PFSK-1 (cell line): ENCODE measurements around the gene SESN3.

ENCODE experiments used
- FOXP2 ChIP-seq: optimal IDR thresholded peaks from 2 replicates; pipeline ENCODE3; 2011; ENCODE audit warnings: borderline replicate concordance, control low read depth, inconsistent platforms; ENCODE audit not compliant: insufficient read depth; ENCODE audit errors: extremely low read length, extremely low read depth
- POLR2AphosphoS5 ChIP-seq: IDR thresholded peaks from 2 replicates; pipeline ENCODE4 v1.6.1; 2012; ENCODE audit warnings: low read depth, mild to moderate bottlenecking, control low read depth, low read length, moderate library complexity
- SIN3A ChIP-seq: IDR thresholded peaks from 2 replicates; pipeline ENCODE4 v1.6.1; 2012; ENCODE audit warnings: mild to moderate bottlenecking, low read length, moderate library complexity, borderline replicate concordance; ENCODE audit not compliant: insufficient read depth
- TAF1 ChIP-seq: IDR thresholded peaks from 2 replicates; pipeline ENCODE4 v1.6.1; 2012; ENCODE audit warnings: low read length, control low read depth, borderline replicate concordance; ENCODE audit not compliant: insufficient read depth
- TF ChIP-seq, protein P1 (sequence below), 2 experiments: IDR thresholded peaks; 2 replicates each; pipeline versions ENCODE4 v1.6.1 to v1.8.0; 2011 to 2012; ENCODE audit warnings: low read depth in 2 of 2, low read length in 2 of 2, control low read depth in 1 of 2, inconsistent platforms in 1 of 2, mild to moderate bottlenecking in 1 of 2, moderate library complexity in 1 of 2; ENCODE audit not compliant: insufficient read depth in 1 of 2

SESN3 gene

DNA sequence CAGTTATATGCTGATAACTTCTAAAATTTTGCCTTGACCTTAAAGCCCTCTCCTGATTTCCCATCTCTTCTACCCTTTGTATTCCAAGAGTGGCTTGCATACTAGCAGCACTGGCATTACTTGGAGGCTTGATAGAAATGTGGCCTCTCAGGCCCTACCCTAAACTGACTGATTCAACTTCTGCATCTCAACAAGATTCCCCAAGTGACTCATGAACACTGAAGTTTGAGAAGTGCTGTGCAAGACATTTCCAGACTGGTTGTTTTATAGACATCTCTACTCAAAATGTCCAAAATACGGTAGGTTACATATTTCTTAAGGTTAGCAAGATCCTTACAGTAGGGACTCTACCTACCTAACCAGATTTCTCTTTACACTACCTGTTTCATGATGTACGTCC, 48.6 kb downstream of the SESN3 start:
- TF ChIP-seq POLR2AphosphoS5 (no peak), FOXP2 (no peak)
- TF ChIP-seq, protein P1, sequence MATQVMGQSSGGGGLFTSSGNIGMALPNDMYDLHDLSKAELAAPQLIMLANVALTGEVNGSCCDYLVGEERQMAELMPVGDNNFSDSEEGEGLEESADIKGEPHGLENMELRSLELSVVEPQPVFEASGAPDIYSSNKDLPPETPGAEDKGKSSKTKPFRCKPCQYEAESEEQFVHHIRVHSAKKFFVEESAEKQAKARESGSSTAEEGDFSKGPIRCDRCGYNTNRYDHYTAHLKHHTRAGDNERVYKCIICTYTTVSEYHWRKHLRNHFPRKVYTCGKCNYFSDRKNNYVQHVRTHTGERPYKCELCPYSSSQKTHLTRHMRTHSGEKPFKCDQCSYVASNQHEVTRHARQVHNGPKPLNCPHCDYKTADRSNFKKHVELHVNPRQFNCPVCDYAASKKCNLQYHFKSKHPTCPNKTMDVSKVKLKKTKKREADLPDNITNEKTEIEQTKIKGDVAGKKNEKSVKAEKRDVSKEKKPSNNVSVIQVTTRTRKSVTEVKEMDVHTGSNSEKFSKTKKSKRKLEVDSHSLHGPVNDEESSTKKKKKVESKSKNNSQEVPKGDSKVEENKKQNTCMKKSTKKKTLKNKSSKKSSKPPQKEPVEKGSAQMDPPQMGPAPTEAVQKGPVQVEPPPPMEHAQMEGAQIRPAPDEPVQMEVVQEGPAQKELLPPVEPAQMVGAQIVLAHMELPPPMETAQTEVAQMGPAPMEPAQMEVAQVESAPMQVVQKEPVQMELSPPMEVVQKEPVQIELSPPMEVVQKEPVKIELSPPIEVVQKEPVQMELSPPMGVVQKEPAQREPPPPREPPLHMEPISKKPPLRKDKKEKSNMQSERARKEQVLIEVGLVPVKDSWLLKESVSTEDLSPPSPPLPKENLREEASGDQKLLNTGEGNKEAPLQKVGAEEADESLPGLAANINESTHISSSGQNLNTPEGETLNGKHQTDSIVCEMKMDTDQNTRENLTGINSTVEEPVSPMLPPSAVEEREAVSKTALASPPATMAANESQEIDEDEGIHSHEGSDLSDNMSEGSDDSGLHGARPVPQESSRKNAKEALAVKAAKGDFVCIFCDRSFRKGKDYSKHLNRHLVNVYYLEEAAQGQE (IDR thresholded peaks at IDR 0.05; ENCODE audit: insufficient read depth in 1 of 2, low read depth in 2 of 2, low read length in 2 of 2) = no peak

DNA sequence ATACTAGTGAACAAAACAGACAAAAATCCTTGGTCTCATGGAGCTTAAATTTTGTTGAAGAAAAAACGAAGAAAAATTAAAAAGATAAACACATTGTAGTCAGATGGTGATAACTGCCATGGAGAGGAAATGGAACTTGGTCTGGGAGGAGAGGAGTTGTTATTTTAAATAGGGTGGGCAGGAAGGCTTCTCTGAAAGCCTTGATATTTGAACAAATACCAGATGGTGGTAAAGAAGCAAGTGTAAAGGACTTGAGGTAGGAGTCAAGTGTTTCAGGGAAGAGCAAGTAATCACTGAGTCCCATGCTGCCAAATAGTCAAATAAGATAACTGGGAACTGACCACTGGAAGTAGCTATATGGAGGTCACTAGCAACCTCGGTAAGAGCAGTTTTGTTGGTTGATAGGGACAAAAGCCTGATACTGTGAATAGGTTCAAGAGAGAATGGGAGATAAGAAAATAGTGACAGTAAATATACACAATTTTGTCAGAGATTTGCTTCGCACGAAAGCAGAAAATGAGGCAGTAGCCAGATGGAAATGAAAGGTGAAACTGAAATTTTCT, 55.1 kb downstream of the SESN3 start:
- no peak for TF ChIP-seq TAF1
- no peak for TF ChIP-seq POLR2AphosphoS5
- TF ChIP-seq SIN3A = no peak
- TF ChIP-seq, protein P1 (IDR thresholded peaks at IDR 0.05; ENCODE audit: insufficient read depth in 1 of 2, low read depth in 2 of 2, low read length in 2 of 2) = no peak
- no peak for TF ChIP-seq FOXP2

GRCh38 chr11:95170294-95170693, 60.7 kb downstream of the SESN3 start:
- TF ChIP-seq TAF1 (no peak), POLR2AphosphoS5 (no peak), FOXP2 (no peak), SIN3A (no peak)
- TF ChIP-seq, protein P1 (IDR thresholded peaks at IDR 0.05; ENCODE audit: insufficient read depth in 1 of 2, low read depth in 2 of 2, low read length in 2 of 2) = no peak

DNA sequence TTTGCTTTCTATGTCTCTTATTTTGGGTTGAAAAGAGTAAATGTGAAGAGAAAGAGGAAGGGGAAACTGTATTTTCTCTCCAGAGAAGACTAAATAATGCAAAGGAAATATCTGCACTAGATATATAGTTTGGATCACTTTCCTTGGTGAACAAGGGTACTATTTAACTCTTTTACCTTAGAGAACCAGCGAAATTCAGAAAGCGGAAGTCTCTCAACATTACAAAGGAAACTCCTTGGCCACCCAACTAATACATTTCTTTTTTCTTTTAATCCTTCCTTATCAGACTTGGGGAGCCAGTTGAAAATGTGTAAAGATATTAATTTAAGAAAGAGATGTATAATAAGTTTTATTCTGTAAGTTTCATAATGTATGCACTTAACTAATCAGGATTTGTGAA, 64.2 kb downstream of the SESN3 start:
- TF ChIP-seq, protein P1 (IDR thresholded peaks at IDR 0.05; ENCODE audit: insufficient read depth in 1 of 2, low read depth in 2 of 2, low read length in 2 of 2) = no peak
- TF ChIP-seq TAF1 (no peak), POLR2AphosphoS5 (no peak), SIN3A (no peak), FOXP2 (no peak)

DNA sequence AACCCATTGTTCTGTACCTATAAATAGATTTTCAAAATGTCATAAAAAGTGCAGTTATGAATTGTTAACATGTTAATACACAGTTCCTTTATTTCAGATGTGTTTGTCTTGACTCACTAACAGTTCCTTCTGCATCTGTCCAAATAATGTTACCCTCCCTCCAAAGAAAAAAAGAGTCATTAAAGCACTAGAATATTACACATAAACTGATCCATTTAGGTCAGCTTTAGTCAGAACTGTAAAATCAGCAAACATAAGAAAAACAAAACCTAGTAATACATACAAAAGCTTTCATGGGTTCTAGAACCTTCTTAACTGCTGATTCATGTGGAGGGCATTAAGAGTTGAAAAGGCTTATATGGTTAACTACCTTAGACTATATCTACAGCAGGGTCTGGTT, 65.4 kb downstream of the SESN3 start:
- no peak for TF ChIP-seq FOXP2
- TF ChIP-seq, protein P1 (IDR thresholded peaks at IDR 0.05; ENCODE audit: insufficient read depth in 1 of 2, low read depth in 2 of 2, low read length in 2 of 2) = no peak
- no peak for TF ChIP-seq POLR2AphosphoS5
- TF ChIP-seq SIN3A = no peak
- TF ChIP-seq TAF1 = no peak
